Endothelial cell of hepatic sinusoid (primary cell): Measurements from ENCODE around the gene CDRT4.

Experiments used
- in situ Hi-C: cut with HindIII; loops from 2 replicates; pipeline ENCODE4 v1.10.0; 2017; ENCODE audit warnings: low sequenced_read_pairs

Gene CDRT4

GRCh38 chr17:15493693-15494035, 26.2 kb upstream of the CDRT4 start:
- in situ Hi-C loops: loop anchor here (10.0 kb wide), 1 partner anchor 249 kb away; no protein-coding TSS in a partner anchor

- in situ Hi-C loops: loop anchor here (10.0 kb wide), 1 partner anchor 248 kb away; no protein-coding TSS in a partner anchor
Observed at GRCh38 chr17:15492791-15493692, 25.6 kb upstream of the CDRT4 start.

- in situ Hi-C loops: loop anchor here (10.0 kb wide), 1 partner anchor 247 kb away; no protein-coding TSS in a partner anchor
Observed at GRCh38 chr17:15492186-15492585, 24.8 kb upstream of the CDRT4 start.

GRCh38 chr17:15490634-15491261, 23.3 kb upstream of the CDRT4 start:
- in situ Hi-C loops: loop anchor here (10.0 kb wide), 1 partner anchor 246 kb away; no protein-coding TSS in a partner anchor

- in situ Hi-C loops: no loop called here
Observed at GRCh38 chr17:15488557-15488956, 21.1 kb upstream of the CDRT4 start.

GRCh38 chr17:15485045-15485444, 17.6 kb upstream of the CDRT4 start:
- in situ Hi-C loops: no loop called here

GRCh38 chr17:15483431-15483830, 16.0 kb upstream of the CDRT4 start:
- in situ Hi-C loops: no loop called here

- in situ Hi-C loops: no loop called here
Observed at GRCh38 chr17:15482476-15482875, 15.1 kb upstream of the CDRT4 start.

GRCh38 chr17:15481481-15481880, 14.1 kb upstream of the CDRT4 start:
- in situ Hi-C loops: no loop called here

GRCh38 chr17:15480204-15480603, 12.8 kb upstream of the CDRT4 start:
- in situ Hi-C loops: no loop called here

- in situ Hi-C loops: no loop called here
Observed at GRCh38 chr17:15479703-15480102, 12.3 kb upstream of the CDRT4 start.

GRCh38 chr17:15478845-15479244, 11.4 kb upstream of the CDRT4 start:
- in situ Hi-C loops: no loop called here

GRCh38 chr17:15475631-15476354, 8.4 kb upstream of the CDRT4 start:
- in situ Hi-C loops: no loop called here

GRCh38 chr17:15472891-15473290, 5.5 kb upstream of the CDRT4 start:
- in situ Hi-C loops: no loop called here

GRCh38 chr17:15470536-15470935, 3.1 kb upstream of the CDRT4 start:
- in situ Hi-C loops: no loop called here

GRCh38 chr17:15469260-15469659, 1.8 kb upstream of the CDRT4 start:
- in situ Hi-C loops: no loop called here

- in situ Hi-C loops: no loop called here
Observed at GRCh38 chr17:15468126-15468525, 705 bp upstream of the CDRT4 start.

- in situ Hi-C loops: no loop called here
Observed at GRCh38 chr17:15466131-15466530, 1.3 kb downstream of the CDRT4 start.

- in situ Hi-C loops: no loop called here
Observed at GRCh38 chr17:15465045-15465701, 2.2 kb downstream of the CDRT4 start.

GRCh38 chr17:15464231-15464985, 3.0 kb downstream of the CDRT4 start:
- in situ Hi-C loops: no loop called here
